Esophagus squamous epithelium (tissue), 4 donors: ENCODE measurements around the gene PLA2G4F.

ENCODE experiments used
- CTCF ChIP-seq, 6 experiments: fragments of 450-650 bp in 4 of 6; fragments of 200-600 bp in 2 of 6; sonication (generic) in 2 of 6; IDR thresholded peaks; one replicate each; pipeline ENCODE4 v1.5.1; 2016 to 2019; ENCODE audit warnings: antibody characterized with exemption in 6 of 6, mild to moderate bottlenecking in 4 of 6, moderate library complexity in 4 of 6
- POLR2A ChIP-seq, 4 donors: fragments of 450-650 bp; IDR thresholded peaks; one replicate each; pipeline ENCODE4 v1.6.1; 2017; ENCODE audit warnings: antibody characterized with exemption in 4 of 4, mild to moderate bottlenecking in 4 of 4, moderate library complexity in 3 of 4

- TF ChIP-seq POLR2A (IDR thresholded peaks at IDR 0.05) = no peak
- TF ChIP-seq CTCF (IDR thresholded peaks at IDR 0.05) = no peak
Measured at GRCh38 chr15:42121682-42122081, 34.8 kb downstream of the PLA2G4F start.
